ENCODE results near the gene WHRN. TPM values are rescaled to one million over a fixed set of nuclear protein-coding genes. Genes with fewer than 3 reads are reported as not detected.

The WHRN gene
- total RNA-seq, 1 experiment from 2014 or later, result 19.8 TPM

GRCh38 chr9:114419796-114420195 lies 85.5 kb downstream of the WHRN start:
- no TSS peak for BruUV-seq (replicated peaks)
- H3K27me3 ChIP-seq (ENCODE audit: insufficient read depth, low read depth), result no peaks in the 10 kb centered on the region
- no peaks in the 10 kb centered on the region for H3K79me2 ChIP-seq (ENCODE audit: low read depth)
- H3K9me2 ChIP-seq (ENCODE audit: insufficient read depth), result no peaks in the 10 kb centered on the region
- ChIA-PET POLR2A (ENCODE audit: unreplicated experiment) (no interaction called here), CTCF (no interaction called here)
- no peaks in the 10 kb centered on the region for H4K20me1 ChIP-seq (ENCODE audit: insufficient read depth)
- no peak overlapping the region for H2AFZ ChIP-seq
- no peaks in the 10 kb centered on the region for H3F3A ChIP-seq (ENCODE audit: insufficient read depth, low read depth)
- H3K27ac ChIP-seq, result no peak overlapping the region
- no peaks in the 10 kb centered on the region for H3K4me1 ChIP-seq (replicated peaks; ENCODE audit: insufficient read depth)
- intact Hi-C loops (cut with micrococcal nuclease; ENCODE audit: unreplicated experiment), result no loop called here
- no peaks in the 10 kb centered on the region for H3K36me3 ChIP-seq (ENCODE audit: low read depth)
- no peak overlapping the region for H3K4me3 ChIP-seq
- DNase-seq, result no peak
- H3K4me2 ChIP-seq, result no peak overlapping the region
- TF ChIP-seq CTCF (conservative IDR thresholded peaks at IDR 0.05) (no peak), EZH2 (IDR thresholded peaks at IDR 0.05; ENCODE audit: low read depth) (no peak)
- H3K9me3 ChIP-seq (ENCODE audit: insufficient read depth, low read depth), result no peaks in the 10 kb centered on the region

GRCh38 chr9:114418053-114418452 lies 87.2 kb downstream of the WHRN start:
- BruUV-seq (replicated peaks), result no TSS peak
- intact Hi-C loops (cut with micrococcal nuclease; ENCODE audit: unreplicated experiment), result no loop called here
- Histone ChIP-seq H2AFZ (no peak overlapping the region), H3K9me3 (ENCODE audit: insufficient read depth, low read depth) (no peaks in the 10 kb centered on the region), H3K4me3 (no peak overlapping the region), H3K36me3 (ENCODE audit: low read depth) (no peaks in the 10 kb centered on the region), H3K4me1 (replicated peaks; ENCODE audit: insufficient read depth) (no peaks in the 10 kb centered on the region), H3K27ac (no peak overlapping the region), H3F3A (ENCODE audit: insufficient read depth, low read depth) (no peaks in the 10 kb centered on the region), H3K79me2 (ENCODE audit: low read depth) (no peaks in the 10 kb centered on the region), H4K20me1 (ENCODE audit: insufficient read depth) (no peaks in the 10 kb centered on the region), H3K27me3 (ENCODE audit: insufficient read depth, low read depth) (no peaks in the 10 kb centered on the region), H3K9me2 (ENCODE audit: insufficient read depth) (no peaks in the 10 kb centered on the region), H3K4me2 (no peak overlapping the region)
- ChIA-PET CTCF (no interaction called here), POLR2A (ENCODE audit: unreplicated experiment) (no interaction called here)
- TF ChIP-seq EZH2 (IDR thresholded peaks at IDR 0.05; ENCODE audit: low read depth) (no peak), CTCF (conservative IDR thresholded peaks at IDR 0.05) (no peak)
- DNase-seq, result no peak

DNA sequence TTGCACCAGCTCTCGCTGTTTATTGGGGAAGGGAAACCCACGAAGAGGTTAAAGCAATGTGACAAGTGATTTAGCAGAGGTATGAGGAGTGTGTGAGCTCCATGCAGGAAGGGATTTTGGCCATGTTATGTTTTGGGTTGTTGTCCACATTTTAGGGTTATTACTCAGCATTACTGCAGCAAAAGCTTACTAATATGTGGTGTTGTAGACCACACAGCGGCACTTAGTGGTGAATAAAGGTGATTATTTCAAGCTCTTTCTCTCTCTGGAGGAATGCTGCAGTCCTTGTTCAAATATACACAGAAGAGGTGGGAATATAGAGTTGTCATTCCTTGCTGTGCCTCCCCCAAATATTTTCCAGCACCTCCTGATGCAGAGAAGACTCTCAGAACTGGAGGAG lies 87.8 kb downstream of the WHRN start:
- Histone ChIP-seq H3K27me3 (ENCODE audit: insufficient read depth, low read depth) (no peaks in the 10 kb centered on the region), H3K79me2 (ENCODE audit: low read depth) (no peaks in the 10 kb centered on the region), H3K9me2 (ENCODE audit: insufficient read depth) (no peaks in the 10 kb centered on the region), H3F3A (ENCODE audit: insufficient read depth, low read depth) (no peaks in the 10 kb centered on the region), H3K27ac (no peak overlapping the region), H3K4me1 (replicated peaks; ENCODE audit: insufficient read depth) (no peaks in the 10 kb centered on the region), H3K9me3 (ENCODE audit: insufficient read depth, low read depth) (no peaks in the 10 kb centered on the region), H2AFZ (no peak overlapping the region), H3K4me3 (no peak overlapping the region), H3K36me3 (ENCODE audit: low read depth) (no peaks in the 10 kb centered on the region), H4K20me1 (ENCODE audit: insufficient read depth) (no peaks in the 10 kb centered on the region), H3K4me2 (no peak overlapping the region)
- no peak for TF ChIP-seq EZH2 (IDR thresholded peaks at IDR 0.05; ENCODE audit: low read depth)
- no peak for TF ChIP-seq CTCF (conservative IDR thresholded peaks at IDR 0.05)
- DNase-seq, result no peak
- no TSS peak for BruUV-seq (replicated peaks)
- intact Hi-C loops (cut with micrococcal nuclease; ENCODE audit: unreplicated experiment), result no loop called here
- CTCF ChIA-PET, result no interaction called here
- POLR2A ChIA-PET (ENCODE audit: unreplicated experiment), result no interaction called here

Data from PC-9 (cell line).